ENCODE data around the gene GNS.

- no peak for TF ChIP-seq CTCF (IDR thresholded peaks at IDR 0.05; ENCODE audit: low read depth, low read length, missing input control)
- TF ChIP-seq GABPA (IDR thresholded peaks at IDR 0.05 in 1 of 2, conservative IDR thresholded peaks at IDR 0.05 in 1 of 2): no peak
- no peak for TF ChIP-seq REST (IDR thresholded peaks at IDR 0.05)
- TF ChIP-seq YY1 (IDR thresholded peaks at IDR 0.05): no peak
- TF ChIP-seq ATF3 (IDR thresholded peaks at IDR 0.05): no peak
- TF ChIP-seq FOXA1 (IDR thresholded peaks at IDR 0.05): no peak
- no peak for TF ChIP-seq EGR1 (IDR thresholded peaks at IDR 0.05; ENCODE audit: low read depth in 2 of 2)
- TF ChIP-seq TAF1 (conservative IDR thresholded peaks at IDR 0.05): no peak
- no peak for TF ChIP-seq MAX (IDR thresholded peaks at IDR 0.05)
- TF ChIP-seq ZBTB33 (IDR thresholded peaks at IDR 0.05): no peak
- TF ChIP-seq RAD21 (IDR thresholded peaks at IDR 0.05): no peak
Observed at GRCh38 chr12:64723630-64724029, 35.6 kb downstream of the GNS start.

Measured in liver (tissue), 3 donors.